GM21619 (cell line): ENCODE measurements around the gene NECAP2.

Experiments
- ATAC-seq: cut with Tn5 transposase; IDR thresholded peaks from one replicate; pipeline ENCODE4 v1.9.1; 2021; ENCODE audit not compliant: unreplicated experiment

NECAP2 gene, protein sequence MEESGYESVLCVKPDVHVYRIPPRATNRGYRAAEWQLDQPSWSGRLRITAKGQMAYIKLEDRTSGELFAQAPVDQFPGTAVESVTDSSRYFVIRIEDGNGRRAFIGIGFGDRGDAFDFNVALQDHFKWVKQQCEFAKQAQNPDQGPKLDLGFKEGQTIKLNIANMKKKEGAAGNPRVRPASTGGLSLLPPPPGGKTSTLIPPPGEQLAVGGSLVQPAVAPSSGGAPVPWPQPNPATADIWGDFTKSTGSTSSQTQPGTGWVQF

DNA sequence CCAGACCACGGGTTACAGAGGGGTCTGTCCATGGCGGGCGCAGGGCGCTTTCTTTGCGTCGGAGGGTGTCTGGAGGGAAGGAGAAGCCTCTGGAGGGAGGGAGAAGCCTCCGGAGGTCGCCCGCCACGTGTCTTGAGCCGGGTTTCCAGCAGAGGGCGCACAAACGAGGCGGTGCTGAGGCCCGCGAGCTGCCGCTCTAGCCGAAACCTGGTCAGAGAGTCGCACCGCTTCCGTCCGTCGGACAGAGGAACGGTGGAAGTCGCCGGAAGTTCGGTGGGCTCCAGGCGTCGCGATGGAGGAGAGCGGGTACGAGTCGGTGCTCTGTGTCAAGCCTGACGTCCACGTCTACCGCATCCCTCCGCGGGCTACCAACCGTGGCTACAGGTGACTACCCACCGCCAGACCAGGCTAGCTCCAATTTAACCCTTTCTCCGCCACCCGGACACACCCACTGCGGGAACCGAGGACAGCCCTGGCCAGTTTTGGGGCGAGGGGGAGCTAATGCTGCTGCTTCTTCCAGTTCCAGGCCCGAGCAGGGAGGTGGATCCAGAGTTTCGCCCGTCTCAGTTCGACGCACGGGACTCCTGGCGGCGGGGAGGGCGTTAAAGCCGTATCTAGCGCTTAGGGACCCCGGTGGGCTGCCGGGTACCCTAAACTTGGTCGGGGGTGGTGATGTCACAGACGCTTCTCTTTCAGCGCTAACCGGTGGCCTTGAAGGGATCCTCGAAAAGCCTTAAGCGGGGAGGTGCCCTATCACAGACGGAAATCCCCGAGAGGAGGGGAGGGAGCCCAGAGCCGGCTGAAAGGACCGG lies at the start of gene NECAP2:
NECAP2 (plus strand) TSS at position 255 of the 812 bp plus-strand sequence; CDS start at position 293, 38 bp downstream.
- ATAC-seq, result peak; percentile 80

DNA sequence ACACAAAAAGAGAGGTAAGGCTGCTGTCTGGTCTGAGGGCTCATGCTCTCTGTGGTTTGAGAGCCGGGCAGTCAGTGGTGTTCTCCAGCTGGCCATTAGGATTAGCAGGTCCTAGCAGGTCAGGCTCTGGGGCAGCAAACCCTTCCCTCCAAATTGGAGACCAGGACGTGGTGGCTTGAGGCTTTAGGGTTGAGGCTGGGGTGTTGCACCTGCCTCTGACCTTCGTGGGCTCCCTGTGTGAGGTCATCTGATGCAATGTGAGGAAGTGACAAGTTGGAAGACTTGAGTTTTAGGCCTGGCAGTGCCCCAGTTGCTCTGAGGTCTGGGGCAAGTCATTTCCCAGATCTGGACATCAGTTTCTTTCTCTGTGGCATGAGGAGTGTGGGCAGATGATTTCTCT lies 49.1 kb upstream of the NECAP2 start:
- ATAC-seq, result no peak

DNA sequence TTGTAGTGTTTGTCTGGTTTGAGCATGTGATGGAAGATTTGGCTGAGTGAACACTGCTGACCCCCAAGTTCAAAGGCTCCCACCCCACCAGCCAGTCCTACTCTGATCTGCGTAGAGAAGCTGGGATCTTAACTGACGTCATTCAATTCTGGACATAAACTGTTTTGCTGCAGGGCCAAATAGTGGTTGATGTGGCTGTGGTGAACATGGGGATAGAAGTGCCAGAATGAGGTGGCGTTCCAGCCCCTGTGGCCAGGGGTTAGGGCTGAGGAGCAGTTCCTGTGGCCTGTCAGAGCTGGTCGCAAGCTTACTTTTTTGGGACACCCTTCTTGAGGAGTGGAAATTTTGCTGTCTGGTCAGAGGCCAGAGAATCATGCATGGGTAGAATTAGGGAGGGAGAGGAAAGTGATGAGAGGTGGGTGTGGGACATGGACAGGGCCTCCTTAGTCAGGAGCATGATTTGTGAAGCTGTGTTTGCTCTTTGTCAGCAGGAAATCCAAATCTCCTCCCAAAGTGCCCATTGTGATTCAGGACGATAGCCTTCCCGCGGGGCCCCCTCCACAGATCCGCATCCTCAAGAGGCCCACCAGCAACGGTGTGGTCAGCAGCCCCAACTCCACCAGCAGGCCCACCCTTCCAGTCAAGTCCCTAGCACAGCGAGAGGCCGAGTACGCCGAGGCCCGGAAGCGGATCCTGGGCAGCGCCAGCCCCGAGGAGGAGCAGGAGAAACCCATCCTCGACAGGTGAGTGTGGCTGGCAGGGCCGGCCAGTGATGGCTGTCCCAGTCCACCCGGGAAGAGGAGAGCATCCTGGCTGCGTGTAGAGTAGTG lies 47.6 kb upstream of the NECAP2 start:
- no peak for ATAC-seq

DNA sequence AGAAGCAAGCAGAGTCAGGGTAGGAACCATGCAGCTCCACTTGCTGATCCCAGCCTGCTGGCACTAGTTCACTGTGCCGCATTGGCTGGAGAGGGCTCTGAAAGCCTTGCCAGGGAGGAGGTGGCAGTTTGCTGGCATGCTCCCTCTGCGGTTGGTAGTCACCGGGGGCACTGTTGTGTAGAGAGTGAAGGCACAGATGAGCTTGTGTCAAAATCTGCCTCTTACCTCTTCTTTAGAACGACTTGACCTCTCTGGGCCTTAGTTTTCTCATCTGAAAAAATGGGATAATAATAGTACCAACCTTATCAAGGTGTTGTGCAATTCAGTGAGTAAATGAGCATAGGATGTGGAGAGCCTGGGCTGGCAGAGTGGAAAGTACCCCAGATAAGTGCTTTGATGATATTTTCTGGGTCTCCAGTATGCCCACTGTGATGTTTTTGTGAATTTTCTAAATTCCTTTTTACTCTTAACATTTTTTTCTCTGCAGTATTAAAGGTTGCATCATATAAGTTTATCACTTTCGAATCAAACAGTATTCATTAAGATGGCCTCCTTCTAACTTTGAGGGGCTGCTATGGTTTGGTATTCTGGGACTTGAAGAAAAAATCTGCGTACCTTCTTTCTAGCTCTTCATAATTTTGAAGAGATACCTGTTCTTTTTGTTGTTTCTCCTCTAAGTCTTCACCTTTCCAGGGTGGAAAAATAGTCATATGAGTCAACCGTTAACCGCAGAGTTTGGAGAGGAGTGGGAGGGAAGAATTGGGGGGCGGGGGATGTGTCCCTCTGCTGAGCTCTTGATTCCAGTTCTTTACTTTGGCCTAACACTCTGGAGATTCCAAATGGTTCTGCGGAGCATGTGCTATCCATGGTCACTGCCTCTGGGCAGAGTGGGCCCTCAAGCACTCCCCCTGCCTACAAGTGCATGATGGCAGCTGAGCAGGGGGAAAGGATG lies 46.7 kb upstream of the NECAP2 start:
- no peak for ATAC-seq

DNA sequence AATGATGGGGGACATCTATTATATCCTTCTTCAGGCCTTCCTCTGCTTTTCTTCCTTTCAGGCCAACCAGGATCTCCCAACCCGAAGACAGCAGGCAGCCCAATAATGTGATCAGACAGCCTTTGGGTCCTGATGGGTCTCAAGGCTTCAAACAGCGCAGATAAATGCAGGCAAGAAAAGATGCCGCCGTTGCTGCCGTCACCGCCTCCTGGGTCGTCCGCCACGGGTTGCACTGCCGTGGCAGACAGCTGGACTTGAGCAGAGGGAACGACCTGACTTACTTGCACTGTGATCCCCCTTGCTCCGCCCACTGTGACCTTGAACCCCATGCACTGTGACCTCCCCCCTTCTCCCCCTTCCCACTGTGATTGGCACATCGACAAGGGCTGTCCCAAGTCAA lies 45.5 kb upstream of the NECAP2 start:
- ATAC-seq, result no peak

DNA sequence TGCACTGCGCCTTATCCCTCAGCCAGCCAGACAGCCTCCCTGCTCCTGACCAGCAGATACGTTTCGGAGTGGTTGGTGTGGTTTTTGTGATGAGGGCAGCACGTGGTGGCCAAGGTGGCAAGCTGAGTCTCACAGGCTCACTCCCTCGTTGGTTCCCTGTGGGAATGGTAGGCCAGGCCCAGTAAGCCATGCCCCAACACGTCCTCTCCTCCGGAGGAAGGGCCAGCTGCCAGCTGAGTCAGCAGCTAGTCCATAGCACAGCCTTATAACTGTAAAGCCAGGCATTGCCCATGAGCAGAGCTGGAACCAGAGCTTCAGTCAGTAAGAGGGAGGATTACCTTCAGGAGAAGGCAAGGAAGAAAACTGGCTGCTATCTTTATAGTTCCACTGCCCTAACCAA lies 43.9 kb upstream of the NECAP2 start:
- no peak for ATAC-seq

DNA sequence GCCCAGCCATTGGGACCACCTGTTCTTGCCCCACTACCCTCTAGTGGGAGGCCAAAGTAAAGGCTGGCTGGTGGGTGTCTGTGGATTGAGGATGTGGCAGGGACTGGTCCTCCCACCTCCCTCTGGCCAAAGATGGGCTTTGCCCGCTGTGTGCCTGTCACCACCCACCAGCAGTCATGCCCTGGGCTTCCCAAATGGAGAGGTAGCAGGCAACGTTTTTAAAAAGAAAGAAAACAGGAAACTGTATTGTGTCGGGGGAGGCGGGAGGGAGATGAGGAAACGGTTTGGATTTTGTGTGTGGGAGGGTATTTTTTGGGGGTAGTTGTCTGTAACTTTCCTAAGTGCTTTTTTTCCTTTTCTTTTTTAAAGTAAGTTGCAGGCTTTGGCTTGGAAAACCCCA lies 43.4 kb upstream of the NECAP2 start:
- ATAC-seq, result no peak

DNA sequence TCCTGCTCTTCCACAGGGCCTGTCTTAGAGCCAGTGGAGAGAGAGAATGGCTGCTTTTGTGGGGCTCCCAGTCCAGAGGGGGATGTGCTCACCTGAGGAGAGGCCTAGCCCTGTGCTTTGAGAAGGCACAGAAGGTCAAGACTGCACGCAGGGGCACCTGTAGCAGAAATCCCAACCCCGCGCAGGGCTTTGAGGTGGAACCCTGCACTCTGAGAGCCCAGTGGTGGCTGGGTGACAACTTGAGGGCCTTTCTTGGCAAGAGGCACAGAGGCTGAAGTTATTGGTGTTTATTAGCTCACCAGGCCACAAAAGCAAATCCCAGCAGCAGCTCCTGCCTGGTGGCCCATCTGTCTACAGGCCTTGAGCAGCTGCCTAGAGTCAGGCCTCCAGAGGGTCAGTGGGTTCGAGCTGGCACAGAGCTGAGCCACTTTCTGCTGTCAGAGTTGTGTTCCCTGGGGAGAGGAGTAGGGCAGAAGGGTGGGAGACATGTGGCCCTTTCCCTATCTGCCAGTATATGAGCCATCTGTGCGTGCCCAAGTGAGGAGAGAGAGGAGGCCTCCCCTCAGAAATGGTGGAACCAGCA lies 42.1 kb upstream of the NECAP2 start:
- no peak for ATAC-seq

DNA sequence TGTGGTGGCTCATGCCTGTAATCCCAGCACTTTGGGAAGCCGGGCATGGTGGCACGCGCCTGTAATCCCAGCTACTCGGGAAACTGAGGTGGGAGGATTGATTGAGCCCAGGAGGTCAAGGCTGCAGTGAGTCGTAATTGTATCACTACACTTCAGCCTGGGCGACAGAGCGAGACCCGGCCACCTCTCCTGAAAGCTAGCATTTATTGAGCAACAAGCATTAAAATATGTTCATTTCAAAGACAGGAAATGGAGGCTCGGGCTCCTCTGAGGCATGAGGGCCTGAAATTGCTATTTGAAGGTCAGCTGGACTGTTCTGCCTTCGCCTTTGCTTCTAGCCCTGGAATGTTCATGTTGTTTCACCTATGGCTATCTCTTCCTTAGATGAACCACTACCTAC lies 37.8 kb upstream of the NECAP2 start:
- ATAC-seq, result no peak

DNA sequence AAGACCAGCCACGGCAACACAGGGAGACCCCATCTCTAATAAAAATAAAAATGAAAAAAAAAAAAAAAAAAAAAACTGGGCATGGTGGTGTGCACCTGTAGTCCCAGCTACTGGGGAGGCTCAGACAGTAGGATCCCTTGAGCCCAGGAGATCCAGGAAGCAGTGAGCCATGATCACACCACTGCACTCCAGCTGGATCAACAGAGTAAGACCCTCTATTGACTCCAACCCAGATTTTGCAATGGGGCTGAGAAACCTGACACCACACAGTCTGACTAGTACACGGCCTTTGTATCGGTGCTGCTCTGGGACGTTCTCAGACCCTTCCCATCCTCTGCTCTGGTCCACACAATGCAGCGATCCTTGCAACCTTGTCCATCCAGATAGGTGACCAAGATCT lies 35.1 kb upstream of the NECAP2 start:
- no peak for ATAC-seq

DNA sequence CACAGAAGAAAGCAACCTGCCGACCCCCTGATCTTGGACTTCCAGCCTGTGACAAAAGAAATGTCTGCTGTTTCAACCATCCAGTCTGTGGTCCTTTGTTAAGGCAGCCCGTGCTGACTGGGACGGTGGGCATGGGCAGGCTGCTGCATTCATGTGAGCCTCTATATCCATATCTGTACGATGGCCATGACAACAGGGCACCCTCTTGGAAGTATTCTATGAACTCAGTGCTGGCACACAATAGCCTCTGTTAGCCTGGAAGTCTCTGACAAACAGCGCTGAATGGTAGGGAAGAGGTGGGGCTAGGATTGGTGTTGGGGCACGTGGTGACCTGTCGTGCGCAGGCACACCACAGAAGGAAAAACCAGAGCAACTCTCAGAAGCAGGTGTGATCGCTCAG lies 33.7 kb upstream of the NECAP2 start:
- no peak for ATAC-seq

DNA sequence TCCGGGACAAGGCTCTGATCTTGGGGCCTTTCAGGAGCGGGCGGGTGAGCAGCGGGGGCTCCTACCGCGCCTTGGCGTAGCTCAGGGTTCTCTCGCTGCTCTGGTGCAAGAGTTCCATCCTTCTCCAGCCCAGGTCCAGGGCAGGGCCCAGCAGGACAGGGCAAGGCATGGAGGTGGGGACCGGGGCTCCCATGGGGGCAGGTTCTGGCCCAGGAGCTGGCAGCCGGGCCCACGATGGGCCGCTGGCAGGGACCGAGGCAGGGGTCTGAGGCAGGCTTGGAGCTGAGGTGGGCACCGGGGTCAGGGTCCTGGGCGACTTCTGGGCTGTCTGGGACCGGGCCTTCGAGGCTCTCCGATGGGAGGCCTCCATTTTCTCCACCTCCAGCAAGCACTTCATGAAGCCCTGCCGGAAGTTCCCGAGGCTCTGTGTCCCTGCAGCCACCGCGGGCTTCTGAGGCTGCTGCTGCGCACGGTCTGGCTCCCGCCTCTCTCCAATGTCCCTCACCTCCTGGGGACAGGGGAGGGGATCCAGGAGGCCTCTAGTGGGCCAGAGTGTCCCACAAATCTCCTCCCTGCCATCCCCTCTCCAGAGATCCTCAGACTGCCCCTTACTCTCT lies 30.9 kb upstream of the NECAP2 start:
- ATAC-seq, result no peak

DNA sequence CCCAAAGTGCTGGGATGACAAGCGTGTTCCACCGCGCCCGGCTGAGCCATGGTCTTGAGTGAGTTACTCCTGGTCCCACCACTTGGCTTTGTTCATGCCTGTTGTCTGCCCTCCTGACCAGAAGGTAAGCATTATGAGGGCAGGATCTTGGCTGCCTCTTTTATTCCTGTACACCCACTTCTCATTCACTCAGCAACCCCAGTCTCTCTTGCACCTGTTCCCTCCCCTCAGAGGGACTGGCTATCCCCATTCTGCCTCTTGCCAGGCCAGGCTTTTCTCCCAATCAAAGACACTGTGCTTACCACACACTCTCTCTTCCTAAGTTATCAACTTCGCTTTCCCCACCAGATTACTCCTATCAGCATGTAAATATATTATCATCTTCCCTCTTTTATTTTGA lies 29.7 kb upstream of the NECAP2 start:
- no peak for ATAC-seq

DNA sequence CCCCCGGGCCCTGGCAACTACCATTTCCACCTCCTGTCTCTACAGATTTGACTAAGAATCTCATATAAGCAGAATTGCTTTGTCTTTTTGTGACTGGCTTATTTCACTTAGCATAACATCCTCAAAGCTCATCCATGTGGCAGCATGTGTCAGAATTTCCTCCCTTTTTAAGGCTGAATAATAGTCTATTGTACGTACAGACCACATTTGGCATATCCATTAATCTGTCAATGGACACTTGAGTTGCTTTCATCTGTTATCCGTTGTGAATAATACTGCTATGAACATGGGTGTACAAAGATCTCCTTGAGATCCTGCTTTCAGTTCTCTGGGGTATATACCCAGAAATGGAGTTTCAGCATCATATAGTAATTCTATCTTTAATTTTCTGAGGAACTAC lies 27.3 kb upstream of the NECAP2 start:
- no peak for ATAC-seq

DNA sequence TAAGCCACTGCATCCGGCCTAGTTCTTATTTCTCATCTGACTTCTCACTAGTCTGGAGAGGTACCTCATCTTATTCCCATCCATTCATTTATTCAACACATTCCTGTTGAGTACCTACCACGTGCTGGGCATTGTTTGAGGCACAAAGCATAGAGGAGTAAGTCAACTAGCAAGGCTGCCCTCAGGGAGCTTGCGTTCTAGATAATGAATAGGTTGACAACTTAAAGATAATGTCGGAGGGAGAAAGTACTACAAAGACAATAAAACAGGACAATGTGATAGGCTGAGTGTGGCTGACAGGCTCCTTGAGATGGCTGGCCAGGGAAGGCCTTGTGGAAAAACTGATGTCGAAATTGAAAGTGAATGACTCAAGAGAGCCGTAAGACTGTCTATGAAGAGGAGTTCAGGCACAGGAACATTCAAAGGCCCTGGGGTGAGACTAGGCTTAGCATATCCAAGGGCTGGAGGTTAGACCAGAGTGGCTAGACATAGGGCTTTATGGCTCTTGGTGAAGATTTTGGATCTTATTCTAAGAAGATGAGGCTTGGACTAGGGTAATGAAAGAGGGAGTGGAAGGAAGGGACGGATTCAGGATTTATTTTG lies 21.6 kb upstream of the NECAP2 start:
- ATAC-seq, result no peak

DNA sequence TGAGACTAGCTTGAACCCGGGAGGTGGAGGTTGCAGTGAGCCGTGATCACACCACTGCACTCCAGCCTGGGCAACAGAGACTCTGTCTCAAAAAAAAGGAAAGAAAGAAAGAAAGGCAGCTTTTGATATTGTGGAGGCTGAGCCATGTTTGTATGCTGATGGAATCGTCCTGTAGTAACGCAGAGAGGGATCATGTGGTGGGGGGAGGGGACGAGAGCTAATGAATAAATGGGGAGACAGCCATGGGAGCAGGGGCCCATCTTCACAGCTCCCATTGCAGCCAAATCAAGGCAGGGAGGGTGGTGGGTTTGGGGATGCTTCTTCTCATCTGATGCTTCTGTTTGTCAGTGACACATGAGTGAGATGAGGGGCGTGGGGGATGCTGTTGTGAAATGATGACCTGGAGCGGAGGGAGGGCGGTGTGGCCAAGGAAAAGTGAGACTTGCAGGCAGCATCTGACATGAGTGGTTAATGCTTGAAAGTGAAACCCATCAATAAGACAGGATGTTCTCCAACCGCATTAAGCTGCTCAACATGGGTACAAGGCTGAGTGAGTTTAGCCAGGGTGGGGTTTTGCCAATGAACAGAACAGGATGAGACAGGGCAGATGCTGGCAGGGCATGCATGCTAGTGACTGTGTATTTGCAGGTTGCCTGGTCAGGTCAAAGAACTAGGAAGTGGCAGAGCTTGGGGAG lies 20.0 kb upstream of the NECAP2 start:
- peak; percentile 98 for ATAC-seq

DNA sequence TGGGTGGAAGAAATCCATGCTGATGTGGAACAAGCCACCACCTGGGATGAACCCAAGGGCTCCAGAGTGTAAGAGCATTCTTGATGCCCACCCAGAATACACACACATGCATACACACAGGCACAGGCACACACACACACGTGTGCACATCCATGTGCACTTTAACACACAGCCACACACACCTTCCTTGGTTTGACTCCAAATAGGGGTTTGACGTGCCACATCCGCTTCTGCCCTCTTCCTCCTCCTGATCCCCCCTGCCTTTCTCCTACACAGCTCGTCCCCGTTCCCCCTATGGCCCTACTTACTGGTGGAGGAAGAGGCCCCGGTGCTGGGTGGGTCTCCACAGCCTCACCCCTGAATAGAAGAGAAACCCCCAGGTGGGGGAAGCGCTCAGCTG lies 19.3 kb upstream of the NECAP2 start:
- ATAC-seq, result no peak

DNA sequence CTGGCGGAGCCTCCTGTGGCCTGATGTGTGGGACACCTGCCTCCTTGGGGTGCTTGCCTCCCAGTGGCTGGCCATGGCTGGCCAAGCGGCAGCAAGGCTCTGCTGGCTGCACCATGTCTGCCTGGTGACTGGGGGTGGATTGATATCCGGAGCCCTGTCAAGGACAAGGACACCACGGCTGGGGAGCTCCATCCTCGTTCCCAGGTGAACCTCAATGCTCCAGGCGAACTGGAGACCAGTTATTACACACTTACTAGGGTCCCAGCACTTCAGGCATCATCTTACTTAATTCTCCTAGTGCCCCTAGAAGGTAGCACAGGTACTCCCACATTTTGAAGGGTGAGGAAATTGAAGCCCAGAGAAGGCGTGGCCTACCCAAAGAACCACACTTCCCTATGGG lies 18.5 kb upstream of the NECAP2 start:
- ATAC-seq, result no peak
